ENCODE measurements around the gene KLHDC10. TPM values are rescaled to one million over a fixed set of nuclear protein-coding genes. Genes with fewer than 3 reads are reported as not detected.
A peak's percentile ranks its signal among the peaks of the same experiment; 100 is the strongest.

Gene KLHDC10
- total and polyA plus RNA-seq, 2 of the 13 experiments (the other 11 are each of a cell fraction or from before 2014, with no cell fraction given) = 11.9 to 21.6 TPM

DNA sequence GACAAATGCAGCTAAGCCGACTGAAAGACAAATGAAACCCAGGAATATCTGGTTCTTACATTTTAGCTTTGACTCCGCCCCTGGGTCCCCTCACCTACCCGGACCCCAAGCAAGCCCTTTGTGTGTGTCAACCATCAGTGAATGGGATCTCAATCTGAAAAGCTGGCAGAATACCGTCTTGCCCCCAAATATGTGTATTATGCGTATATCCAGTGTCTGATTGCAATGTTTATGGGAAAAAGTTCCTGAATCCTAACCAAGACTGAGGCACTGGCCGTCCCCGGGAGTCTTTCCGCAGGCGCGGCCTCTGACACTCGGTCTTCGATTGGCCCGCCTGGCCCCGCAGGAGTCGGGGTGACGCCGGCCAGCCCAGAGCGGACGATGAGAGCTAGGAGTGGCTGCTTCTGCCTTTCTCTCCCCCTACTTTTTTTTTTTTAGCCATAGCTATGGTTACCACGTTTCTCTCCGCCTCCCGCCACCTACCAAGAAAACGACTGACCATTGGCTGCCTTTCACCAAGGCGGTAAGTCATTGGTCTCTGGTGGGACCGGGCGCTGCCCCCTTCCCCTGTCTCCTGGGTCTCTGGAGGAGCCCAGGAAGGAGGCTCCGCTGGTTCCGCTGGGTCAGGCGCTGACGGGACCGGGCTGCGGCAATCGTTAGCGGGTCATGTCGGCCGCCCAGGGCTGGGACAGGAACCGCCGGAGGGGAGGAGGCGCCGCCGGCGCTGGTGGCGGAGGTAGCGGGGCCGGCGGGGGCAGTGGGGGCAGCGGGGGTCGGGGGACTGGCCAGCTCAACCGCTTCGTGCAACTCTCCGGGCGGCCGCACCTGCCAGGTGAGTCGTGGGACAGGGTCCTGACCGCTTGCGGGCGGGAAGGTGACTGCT lies at the start of gene KLHDC10 (continued):
- TF ChIP-seq, protein P1, sequence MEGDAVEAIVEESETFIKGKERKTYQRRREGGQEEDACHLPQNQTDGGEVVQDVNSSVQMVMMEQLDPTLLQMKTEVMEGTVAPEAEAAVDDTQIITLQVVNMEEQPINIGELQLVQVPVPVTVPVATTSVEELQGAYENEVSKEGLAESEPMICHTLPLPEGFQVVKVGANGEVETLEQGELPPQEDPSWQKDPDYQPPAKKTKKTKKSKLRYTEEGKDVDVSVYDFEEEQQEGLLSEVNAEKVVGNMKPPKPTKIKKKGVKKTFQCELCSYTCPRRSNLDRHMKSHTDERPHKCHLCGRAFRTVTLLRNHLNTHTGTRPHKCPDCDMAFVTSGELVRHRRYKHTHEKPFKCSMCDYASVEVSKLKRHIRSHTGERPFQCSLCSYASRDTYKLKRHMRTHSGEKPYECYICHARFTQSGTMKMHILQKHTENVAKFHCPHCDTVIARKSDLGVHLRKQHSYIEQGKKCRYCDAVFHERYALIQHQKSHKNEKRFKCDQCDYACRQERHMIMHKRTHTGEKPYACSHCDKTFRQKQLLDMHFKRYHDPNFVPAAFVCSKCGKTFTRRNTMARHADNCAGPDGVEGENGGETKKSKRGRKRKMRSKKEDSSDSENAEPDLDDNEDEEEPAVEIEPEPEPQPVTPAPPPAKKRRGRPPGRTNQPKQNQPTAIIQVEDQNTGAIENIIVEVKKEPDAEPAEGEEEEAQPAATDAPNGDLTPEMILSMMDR (CRISPR knock-in tag; IDR thresholded peaks at IDR 0.05) = no peak
- no peak for TF ChIP-seq ZNF282 (IDR thresholded peaks at IDR 0.05; ENCODE audit: partially characterized antibody)
- TF ChIP-seq ZNF678 (CRISPR knock-in tag; IDR thresholded peaks at IDR 0.05) = no peak
- TF ChIP-seq ZNF180 (CRISPR knock-in tag; IDR thresholded peaks at IDR 0.05; ENCODE audit: borderline replicate concordance, low read depth) = no peak
- no peak for TF ChIP-seq ZNF737 (CRISPR knock-in tag; IDR thresholded peaks at IDR 0.05; ENCODE audit: borderline replicate concordance)
- no peak for TF ChIP-seq BRCA1 (CRISPR knock-in tag; IDR thresholded peaks at IDR 0.05)
- TF ChIP-seq ZNF672 (CRISPR knock-in tag; IDR thresholded peaks at IDR 0.05) = no peak
- peak; percentile 39 to 49; a peak in 3 of 4 replicates for TF ChIP-seq POLR2A (IDR thresholded peaks at IDR 0.05; ENCODE audit: insufficient read depth in 1 of 2, low read depth in 2 of 2, low read length in 2 of 2)
- TF ChIP-seq, protein P2, sequence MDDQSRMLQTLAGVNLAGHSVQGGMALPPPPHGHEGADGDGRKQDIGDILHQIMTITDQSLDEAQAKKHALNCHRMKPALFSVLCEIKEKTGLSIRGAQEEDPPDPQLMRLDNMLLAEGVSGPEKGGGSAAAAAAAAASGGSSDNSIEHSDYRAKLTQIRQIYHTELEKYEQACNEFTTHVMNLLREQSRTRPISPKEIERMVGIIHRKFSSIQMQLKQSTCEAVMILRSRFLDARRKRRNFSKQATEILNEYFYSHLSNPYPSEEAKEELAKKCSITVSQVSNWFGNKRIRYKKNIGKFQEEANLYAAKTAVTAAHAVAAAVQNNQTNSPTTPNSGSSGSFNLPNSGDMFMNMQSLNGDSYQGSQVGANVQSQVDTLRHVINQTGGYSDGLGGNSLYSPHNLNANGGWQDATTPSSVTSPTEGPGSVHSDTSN (CRISPR knock-in tag; IDR thresholded peaks at IDR 0.05; ENCODE audit: borderline replicate concordance) = no peak
- no peak for TF ChIP-seq PAX8 (CRISPR knock-in tag; IDR thresholded peaks at IDR 0.05; ENCODE audit: borderline replicate concordance)
- TF ChIP-seq ELF4 (CRISPR knock-in tag; IDR thresholded peaks at IDR 0.05; ENCODE audit: borderline replicate concordance) = peak; percentile 58; the same call in 1 of the 2 replicates
- TF ChIP-seq SIN3A (IDR thresholded peaks at IDR 0.05; ENCODE audit: borderline replicate concordance, low read depth, low read length) = no peak; the same call in 1 of the 2 replicates
- TF ChIP-seq CENPX (CRISPR knock-in tag; IDR thresholded peaks at IDR 0.05) = no peak
- TF ChIP-seq SOX6 (IDR thresholded peaks at IDR 0.05) = no peak
- peak; percentile 74 for TF ChIP-seq SOX6 (CRISPR knock-in tag; IDR thresholded peaks at IDR 0.05)
- TF ChIP-seq, protein P3, sequence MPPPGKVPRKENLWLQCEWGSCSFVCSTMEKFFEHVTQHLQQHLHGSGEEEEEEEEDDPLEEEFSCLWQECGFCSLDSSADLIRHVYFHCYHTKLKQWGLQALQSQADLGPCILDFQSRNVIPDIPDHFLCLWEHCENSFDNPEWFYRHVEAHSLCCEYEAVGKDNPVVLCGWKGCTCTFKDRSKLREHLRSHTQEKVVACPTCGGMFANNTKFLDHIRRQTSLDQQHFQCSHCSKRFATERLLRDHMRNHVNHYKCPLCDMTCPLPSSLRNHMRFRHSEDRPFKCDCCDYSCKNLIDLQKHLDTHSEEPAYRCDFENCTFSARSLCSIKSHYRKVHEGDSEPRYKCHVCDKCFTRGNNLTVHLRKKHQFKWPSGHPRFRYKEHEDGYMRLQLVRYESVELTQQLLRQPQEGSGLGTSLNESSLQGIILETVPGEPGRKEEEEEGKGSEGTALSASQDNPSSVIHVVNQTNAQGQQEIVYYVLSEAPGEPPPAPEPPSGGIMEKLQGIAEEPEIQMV (CRISPR knock-in tag; IDR thresholded peaks at IDR 0.05; ENCODE audit: low read depth) = peak; percentile 76; the same call in 1 of the 2 replicates
- no peak for TF ChIP-seq DPF2 (CRISPR knock-in tag; IDR thresholded peaks at IDR 0.05; ENCODE audit: borderline replicate concordance, low read depth)
- TF ChIP-seq, protein P4, sequence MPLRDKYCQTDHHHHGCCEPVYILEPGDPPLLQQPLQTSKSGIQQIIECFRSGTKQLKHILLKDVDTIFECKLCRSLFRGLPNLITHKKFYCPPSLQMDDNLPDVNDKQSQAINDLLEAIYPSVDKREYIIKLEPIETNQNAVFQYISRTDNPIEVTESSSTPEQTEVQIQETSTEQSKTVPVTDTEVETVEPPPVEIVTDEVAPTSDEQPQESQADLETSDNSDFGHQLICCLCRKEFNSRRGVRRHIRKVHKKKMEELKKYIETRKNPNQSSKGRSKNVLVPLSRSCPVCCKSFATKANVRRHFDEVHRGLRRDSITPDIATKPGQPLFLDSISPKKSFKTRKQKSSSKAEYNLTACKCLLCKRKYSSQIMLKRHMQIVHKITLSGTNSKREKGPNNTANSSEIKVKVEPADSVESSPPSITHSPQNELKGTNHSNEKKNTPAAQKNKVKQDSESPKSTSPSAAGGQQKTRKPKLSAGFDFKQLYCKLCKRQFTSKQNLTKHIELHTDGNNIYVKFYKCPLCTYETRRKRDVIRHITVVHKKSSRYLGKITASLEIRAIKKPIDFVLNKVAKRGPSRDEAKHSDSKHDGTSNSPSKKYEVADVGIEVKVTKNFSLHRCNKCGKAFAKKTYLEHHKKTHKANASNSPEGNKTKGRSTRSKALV (CRISPR knock-in tag; IDR thresholded peaks at IDR 0.05) = no peak
- TF ChIP-seq ZNF614 (CRISPR knock-in tag; IDR thresholded peaks at IDR 0.05; ENCODE audit: borderline replicate concordance) = no peak
- no peak for TF ChIP-seq ZFYVE20 (CRISPR knock-in tag; IDR thresholded peaks at IDR 0.05; ENCODE audit: borderline replicate concordance, low read depth)
- TF ChIP-seq ZSCAN31 (CRISPR knock-in tag; IDR thresholded peaks at IDR 0.05; ENCODE audit: low read depth) = peak; percentile 91
- TF ChIP-seq, protein P5, sequence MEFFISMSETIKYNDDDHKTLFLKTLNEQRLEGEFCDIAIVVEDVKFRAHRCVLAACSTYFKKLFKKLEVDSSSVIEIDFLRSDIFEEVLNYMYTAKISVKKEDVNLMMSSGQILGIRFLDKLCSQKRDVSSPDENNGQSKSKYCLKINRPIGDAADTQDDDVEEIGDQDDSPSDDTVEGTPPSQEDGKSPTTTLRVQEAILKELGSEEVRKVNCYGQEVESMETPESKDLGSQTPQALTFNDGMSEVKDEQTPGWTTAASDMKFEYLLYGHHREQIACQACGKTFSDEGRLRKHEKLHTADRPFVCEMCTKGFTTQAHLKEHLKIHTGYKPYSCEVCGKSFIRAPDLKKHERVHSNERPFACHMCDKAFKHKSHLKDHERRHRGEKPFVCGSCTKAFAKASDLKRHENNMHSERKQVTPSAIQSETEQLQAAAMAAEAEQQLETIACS (CRISPR knock-in tag; IDR thresholded peaks at IDR 0.05) = no peak
